ENCODE results near the gene MAGI2.

The MAGI2 gene

DNA sequence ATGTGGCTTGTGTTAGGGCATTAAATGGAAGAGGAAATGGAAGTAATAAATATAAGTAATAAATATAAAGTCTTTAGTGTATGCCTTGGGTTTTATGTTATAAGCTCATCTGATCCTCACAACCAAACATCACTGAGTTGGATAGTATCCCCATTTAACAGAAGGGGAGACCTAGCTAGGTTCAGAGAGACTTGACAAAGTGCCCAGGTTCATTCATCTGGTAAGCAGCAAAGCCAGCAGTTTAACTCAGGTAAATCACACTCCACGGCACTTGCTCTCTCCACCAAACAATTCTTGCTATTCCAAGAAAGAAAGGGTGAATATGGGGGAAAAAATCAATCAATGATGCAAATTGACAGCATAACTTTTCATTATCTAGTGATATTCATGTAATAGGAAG lies 167.3 kb downstream of the MAGI2 start:
- peaks cover 0 to 10% (median 0%) of the 10 kb centered on the region in 5 donors for H3K4me1 ChIP-seq (ENCODE audit: control insufficient read depth in 5 of 5, insufficient read depth in 5 of 5, low read length in 5 of 5)
- H3K36me3 ChIP-seq (ENCODE audit: control insufficient read depth in 5 of 5, insufficient read depth in 5 of 5, low read length in 5 of 5): no peaks in the 10 kb centered on the region
- H3K27me3 ChIP-seq (ENCODE audit: control insufficient read depth in 5 of 5, insufficient read depth in 4 of 5, low read length in 5 of 5): no peaks in the 10 kb centered on the region
- no peak overlapping the region for H3K27ac ChIP-seq (ENCODE audit: low read depth, low read length)
- no peak overlapping the region for H3K9ac ChIP-seq (ENCODE audit: low read length in 5 of 5)
- no peaks in the 10 kb centered on the region for H3K9me3 ChIP-seq (ENCODE audit: control insufficient read depth in 5 of 5, low read length in 5 of 5)
- H3K4me3 ChIP-seq (ENCODE audit: low read depth in 1 of 5, low read length in 5 of 5): no peak overlapping the region

- peaks cover 0 to 10% (median 0%) of the 10 kb centered on the region in 5 donors for H3K4me1 ChIP-seq (ENCODE audit: control insufficient read depth in 5 of 5, insufficient read depth in 5 of 5, low read length in 5 of 5)
- no peaks in the 10 kb centered on the region for H3K36me3 ChIP-seq (ENCODE audit: control insufficient read depth in 5 of 5, insufficient read depth in 5 of 5, low read length in 5 of 5)
Measured at GRCh38 chr7:79285756-79286155, 167.7 kb downstream of the MAGI2 start.

GRCh38 chr7:79284211-79284610 lies 169.3 kb downstream of the MAGI2 start:
- Histone ChIP-seq H3K4me1 (ENCODE audit: control insufficient read depth in 5 of 5, insufficient read depth in 5 of 5, low read length in 5 of 5) (peaks cover 0 to 10% (median 0%) of the 10 kb centered on the region in 5 donors), H3K36me3 (ENCODE audit: control insufficient read depth in 5 of 5, insufficient read depth in 5 of 5, low read length in 5 of 5) (no peaks in the 10 kb centered on the region), H3K27me3 (ENCODE audit: control insufficient read depth in 5 of 5, insufficient read depth in 4 of 5, low read length in 5 of 5) (no peaks in the 10 kb centered on the region), H3K27ac (ENCODE audit: low read depth, low read length) (no peak overlapping the region), H3K9ac (ENCODE audit: low read length in 5 of 5) (no peak overlapping the region), H3K9me3 (ENCODE audit: control insufficient read depth in 5 of 5, low read length in 5 of 5) (no peaks in the 10 kb centered on the region), H3K4me3 (ENCODE audit: low read depth in 1 of 5, low read length in 5 of 5) (no peak overlapping the region)

More at GRCh38 chr7:79285756-79286155, 167.7 kb downstream of the MAGI2 start:
- Histone ChIP-seq H3K9ac (ENCODE audit: low read length in 5 of 5) (no peak overlapping the region), H3K9me3 (ENCODE audit: control insufficient read depth in 5 of 5, low read length in 5 of 5) (no peaks in the 10 kb centered on the region), H3K27ac (ENCODE audit: low read depth, low read length) (no peak overlapping the region), H3K4me3 (ENCODE audit: low read depth in 1 of 5, low read length in 5 of 5) (no peak overlapping the region), H3K27me3 (ENCODE audit: control insufficient read depth in 5 of 5, insufficient read depth in 4 of 5, low read length in 5 of 5) (no peaks in the 10 kb centered on the region)

GRCh38 chr7:79282882-79283602 lies 170.4 kb downstream of the MAGI2 start:
- H3K27ac ChIP-seq (ENCODE audit: low read depth, low read length): no peak overlapping the region
- H3K36me3 ChIP-seq (ENCODE audit: control insufficient read depth in 5 of 5, insufficient read depth in 5 of 5, low read length in 5 of 5): no peaks in the 10 kb centered on the region
- no peak overlapping the region for H3K4me3 ChIP-seq (ENCODE audit: low read depth in 1 of 5, low read length in 5 of 5)
- no peaks in the 10 kb centered on the region for H3K27me3 ChIP-seq (ENCODE audit: control insufficient read depth in 5 of 5, insufficient read depth in 4 of 5, low read length in 5 of 5)
- H3K9ac ChIP-seq (ENCODE audit: low read length in 5 of 5): no peak overlapping the region
- H3K4me1 ChIP-seq (ENCODE audit: control insufficient read depth in 5 of 5, insufficient read depth in 5 of 5, low read length in 5 of 5): peaks cover 0 to 6% (median 0%) of the 10 kb centered on the region in 5 donors
- no peaks in the 10 kb centered on the region for H3K9me3 ChIP-seq (ENCODE audit: control insufficient read depth in 5 of 5, low read length in 5 of 5)

DNA sequence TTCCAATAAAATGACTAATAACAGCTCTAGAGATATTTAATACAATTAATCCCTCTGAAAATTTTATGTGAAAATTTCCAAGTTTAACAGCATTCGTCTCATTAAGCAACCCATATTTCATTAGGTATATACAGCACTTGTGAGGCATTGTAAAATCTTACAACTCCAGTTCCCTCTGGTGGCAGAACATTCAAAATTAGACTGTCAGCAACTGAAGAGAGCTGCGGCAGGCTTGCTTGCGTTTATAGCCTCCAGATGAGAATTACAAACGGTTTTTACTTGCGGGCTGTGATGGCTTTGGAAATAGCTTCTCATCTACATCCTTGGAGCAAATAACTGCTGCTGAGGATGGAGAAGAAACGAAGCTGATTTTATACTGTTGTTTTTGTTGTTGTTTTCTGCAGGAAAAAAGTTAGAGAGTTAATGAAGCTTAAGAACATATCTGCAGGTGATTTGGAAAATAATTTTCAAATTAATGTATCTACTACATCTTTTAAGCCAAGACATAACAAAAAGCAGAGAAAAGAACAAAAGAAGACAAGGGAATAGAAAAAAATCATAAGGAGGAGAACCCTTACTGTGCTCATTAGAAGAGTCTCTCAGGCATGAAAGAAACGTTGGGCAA lies 171.3 kb downstream of the MAGI2 start:
- Histone ChIP-seq H3K27ac (ENCODE audit: low read depth, low read length) (no peak overlapping the region), H3K36me3 (ENCODE audit: control insufficient read depth in 5 of 5, insufficient read depth in 5 of 5, low read length in 5 of 5) (no peaks in the 10 kb centered on the region), H3K27me3 (ENCODE audit: control insufficient read depth in 5 of 5, insufficient read depth in 4 of 5, low read length in 5 of 5) (no peaks in the 10 kb centered on the region), H3K9me3 (ENCODE audit: control insufficient read depth in 5 of 5, low read length in 5 of 5) (no peaks in the 10 kb centered on the region), H3K9ac (ENCODE audit: low read length in 5 of 5) (no peak overlapping the region), H3K4me1 (ENCODE audit: control insufficient read depth in 5 of 5, insufficient read depth in 5 of 5, low read length in 5 of 5) (peaks cover 0 to 6% (median 0%) of the 10 kb centered on the region in 5 donors), H3K4me3 (ENCODE audit: low read depth in 1 of 5, low read length in 5 of 5) (no peak overlapping the region)

GRCh38 chr7:79281426-79281825 lies 172.0 kb downstream of the MAGI2 start:
- Histone ChIP-seq H3K27me3 (ENCODE audit: control insufficient read depth in 5 of 5, insufficient read depth in 4 of 5, low read length in 5 of 5) (no peaks in the 10 kb centered on the region), H3K36me3 (ENCODE audit: control insufficient read depth in 5 of 5, insufficient read depth in 5 of 5, low read length in 5 of 5) (no peaks in the 10 kb centered on the region), H3K9me3 (ENCODE audit: control insufficient read depth in 5 of 5, low read length in 5 of 5) (no peaks in the 10 kb centered on the region), H3K4me3 (ENCODE audit: low read depth in 1 of 5, low read length in 5 of 5) (no peak overlapping the region), H3K9ac (ENCODE audit: low read length in 5 of 5) (no peak overlapping the region), H3K27ac (ENCODE audit: low read depth, low read length) (no peak overlapping the region), H3K4me1 (ENCODE audit: control insufficient read depth in 5 of 5, insufficient read depth in 5 of 5, low read length in 5 of 5) (peaks cover 0 to 6% (median 0%) of the 10 kb centered on the region in 5 donors)

DNA sequence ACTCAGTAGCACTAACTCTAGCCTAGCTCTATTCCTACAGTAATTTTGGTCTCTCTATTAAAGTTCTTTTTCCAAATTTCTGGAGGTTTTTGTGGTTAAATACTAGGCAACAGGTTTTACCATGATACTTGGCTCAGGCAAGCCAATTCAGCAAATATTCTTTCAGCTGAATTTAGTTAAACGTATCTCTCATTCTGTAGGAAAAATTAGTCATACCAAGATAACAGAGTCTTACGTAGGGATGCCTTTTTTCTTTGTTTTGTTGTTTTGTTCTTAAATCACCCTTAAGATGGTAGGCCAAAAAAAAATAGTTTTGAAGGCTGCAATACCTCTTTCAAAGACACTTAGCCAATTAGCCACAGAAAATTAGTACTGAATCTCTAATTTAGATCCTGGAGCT lies 180.5 kb downstream of the MAGI2 start:
- Histone ChIP-seq H3K4me3 (ENCODE audit: low read depth in 1 of 5, low read length in 5 of 5) (no peak overlapping the region), H3K4me1 (ENCODE audit: control insufficient read depth in 5 of 5, insufficient read depth in 5 of 5, low read length in 5 of 5) (no peaks in the 10 kb centered on the region), H3K9ac (ENCODE audit: low read length in 5 of 5) (no peak overlapping the region), H3K9me3 (ENCODE audit: control insufficient read depth in 5 of 5, low read length in 5 of 5) (no peaks in the 10 kb centered on the region), H3K27ac (ENCODE audit: low read depth, low read length) (no peak overlapping the region), H3K27me3 (ENCODE audit: control insufficient read depth in 5 of 5, insufficient read depth in 4 of 5, low read length in 5 of 5) (no peaks in the 10 kb centered on the region), H3K36me3 (ENCODE audit: control insufficient read depth in 5 of 5, insufficient read depth in 5 of 5, low read length in 5 of 5) (no peaks in the 10 kb centered on the region)

- Histone ChIP-seq H3K4me1 (ENCODE audit: control insufficient read depth in 5 of 5, insufficient read depth in 5 of 5, low read length in 5 of 5) (no peaks in the 10 kb centered on the region), H3K9me3 (ENCODE audit: control insufficient read depth in 5 of 5, low read length in 5 of 5) (no peaks in the 10 kb centered on the region)
Measured at GRCh38 chr7:79272066-79272669, 181.3 kb downstream of the MAGI2 start.

DNA sequence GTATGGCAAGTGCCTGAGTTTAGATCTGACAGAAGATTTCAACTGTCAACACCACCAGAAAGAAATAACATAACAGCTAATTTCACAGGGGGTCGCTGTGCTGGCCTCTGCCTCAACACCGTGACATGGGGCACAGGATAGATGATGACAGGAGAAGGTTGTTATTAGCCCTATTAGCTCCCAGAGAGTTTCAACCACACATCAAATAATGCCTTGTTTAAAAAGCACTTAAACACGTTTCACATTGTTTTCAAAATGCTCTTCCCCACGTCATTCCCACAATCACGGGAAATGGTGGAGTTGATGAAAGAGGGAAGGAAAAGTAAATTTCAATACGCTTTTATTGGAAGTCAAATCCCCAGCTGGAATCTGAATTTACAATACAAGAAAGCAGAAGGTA lies 184.7 kb downstream of the MAGI2 start:
- H3K36me3 ChIP-seq (ENCODE audit: control insufficient read depth in 5 of 5, insufficient read depth in 5 of 5, low read length in 5 of 5): no peaks in the 10 kb centered on the region
- no peaks in the 10 kb centered on the region for H3K27me3 ChIP-seq (ENCODE audit: control insufficient read depth in 5 of 5, insufficient read depth in 4 of 5, low read length in 5 of 5)
- no peak overlapping the region for H3K9ac ChIP-seq (ENCODE audit: low read length in 5 of 5)
- no peak overlapping the region for H3K27ac ChIP-seq (ENCODE audit: low read depth, low read length)
- no peak overlapping the region for H3K4me3 ChIP-seq (ENCODE audit: low read depth in 1 of 5, low read length in 5 of 5)
- no peaks in the 10 kb centered on the region for H3K4me1 ChIP-seq (ENCODE audit: control insufficient read depth in 5 of 5, insufficient read depth in 5 of 5, low read length in 5 of 5)
- no peaks in the 10 kb centered on the region for H3K9me3 ChIP-seq (ENCODE audit: control insufficient read depth in 5 of 5, low read length in 5 of 5)

More at GRCh38 chr7:79272066-79272669, 181.3 kb downstream of the MAGI2 start:
- Histone ChIP-seq H3K27ac (ENCODE audit: low read depth, low read length) (no peak overlapping the region), H3K36me3 (ENCODE audit: control insufficient read depth in 5 of 5, insufficient read depth in 5 of 5, low read length in 5 of 5) (no peaks in the 10 kb centered on the region), H3K4me3 (ENCODE audit: low read depth in 1 of 5, low read length in 5 of 5) (no peak overlapping the region), H3K27me3 (ENCODE audit: control insufficient read depth in 5 of 5, insufficient read depth in 4 of 5, low read length in 5 of 5) (no peaks in the 10 kb centered on the region), H3K9ac (ENCODE audit: low read length in 5 of 5) (no peak overlapping the region)

DNA sequence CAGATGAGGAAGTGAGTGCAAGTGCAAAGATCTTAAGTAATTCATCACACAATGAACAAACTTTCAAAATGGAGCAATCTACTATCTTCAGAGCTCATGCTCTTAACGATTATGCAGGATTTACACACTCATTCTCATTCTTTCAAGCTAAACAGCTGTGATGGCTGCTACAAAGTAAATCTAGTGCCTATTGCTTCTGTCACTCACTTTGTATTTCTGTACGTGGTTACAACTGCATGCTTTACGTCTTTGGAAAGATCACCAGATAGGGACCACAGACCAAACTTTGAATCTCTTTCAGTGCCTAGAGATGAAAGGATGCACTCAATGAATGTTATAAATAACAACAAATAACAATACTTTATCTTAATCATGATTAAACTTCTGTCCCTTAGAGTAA lies 194.6 kb downstream of the MAGI2 start:
- no peak overlapping the region for H3K27ac ChIP-seq (ENCODE audit: low read depth, low read length)
- no peak overlapping the region for H3K9ac ChIP-seq (ENCODE audit: low read length in 5 of 5)
- H3K27me3 ChIP-seq (ENCODE audit: control insufficient read depth in 5 of 5, insufficient read depth in 4 of 5, low read length in 5 of 5): no peaks in the 10 kb centered on the region
- H3K4me1 ChIP-seq (ENCODE audit: control insufficient read depth in 5 of 5, insufficient read depth in 5 of 5, low read length in 5 of 5): no peaks in the 10 kb centered on the region
- H3K9me3 ChIP-seq (ENCODE audit: control insufficient read depth in 5 of 5, low read length in 5 of 5): no peaks in the 10 kb centered on the region
- H3K36me3 ChIP-seq (ENCODE audit: control insufficient read depth in 5 of 5, insufficient read depth in 5 of 5, low read length in 5 of 5): no peaks in the 10 kb centered on the region
- no peak overlapping the region for H3K4me3 ChIP-seq (ENCODE audit: low read depth in 1 of 5, low read length in 5 of 5)

Measured in subcutaneous abdominal adipose tissue (tissue), 5 donors.